Neural crest cell (in vitro differentiated cells): ENCODE data around the gene PGAM1. TPM values are rescaled to one million over a fixed set of nuclear protein-coding genes. Genes with fewer than 3 reads are reported as not detected.

Experiments used
- DNase-seq: peaks from one replicate; pipeline ENCODE4 v3.0.0; 2021; ENCODE audit warnings: low read depth, mixed read lengths, low spot score
- H3K27ac Mint-ChIP-seq: one replicate; pipeline ENCODE4 v1.8.0; 2021; ENCODE audit warnings: mild to moderate bottlenecking, mixed read lengths; ENCODE audit not compliant: unreplicated experiment
- H3K27me3 Mint-ChIP-seq: 2 replicates; pipeline ENCODE4 v1.8.0; 2021; ENCODE audit warnings: low read depth, mild to moderate bottlenecking, mixed read lengths
- H3K36me3 Mint-ChIP-seq: 2 replicates; pipeline ENCODE4 v1.8.0; 2021; ENCODE audit warnings: low read depth, mild to moderate bottlenecking, mixed read lengths
- H3K4me1 Mint-ChIP-seq: 2 replicates; pipeline ENCODE4 v1.8.0; 2021; ENCODE audit warnings: mixed read lengths
- H3K4me3 Mint-ChIP-seq: one replicate; pipeline ENCODE4 v1.8.0; 2021; ENCODE audit warnings: mild to moderate bottlenecking, mixed read lengths
- H3K9me3 Mint-ChIP-seq: 2 replicates; pipeline ENCODE4 v1.8.0; 2021; ENCODE audit warnings: mixed read lengths
- CTCF ChIP-seq: fragments of 200-600 bp; sonication (generic); conservative IDR thresholded peaks from 2 replicates; pipeline ENCODE4 v1.5.0; 2021; ENCODE audit warnings: antibody characterized with exemption, mild to moderate bottlenecking
- long read RNA-seq: library from polyadenylated mRNA; unstranded; transcript quantifications from one replicate; pipeline ENCODE4 v2.0.0, GENCODE V29; 2020
- total RNA-seq: library from RNA; stranded (reverse); gene quantifications from 2 replicates; pipeline ENCODE4 v1.2.1, GENCODE V29; 2021

The PGAM1 gene
- 313 and 337 TPM in 2 replicates for total RNA-seq
- long read RNA-seq, transcript PGAM1-202 (4 exons, 1,187 nt), result minor isoform, 10 of 1,884 reads
- long read RNA-seq, transcript PGAM1-201 (4 exons, 1,830 nt), result major isoform, 1,816 of 1,884 reads
- long read RNA-seq, partial matches to known transcripts, result 51 of 1,884 reads
- long read RNA-seq, other reads (novel, unspliced or antisense), result 7 of 1,884 reads

DNA sequence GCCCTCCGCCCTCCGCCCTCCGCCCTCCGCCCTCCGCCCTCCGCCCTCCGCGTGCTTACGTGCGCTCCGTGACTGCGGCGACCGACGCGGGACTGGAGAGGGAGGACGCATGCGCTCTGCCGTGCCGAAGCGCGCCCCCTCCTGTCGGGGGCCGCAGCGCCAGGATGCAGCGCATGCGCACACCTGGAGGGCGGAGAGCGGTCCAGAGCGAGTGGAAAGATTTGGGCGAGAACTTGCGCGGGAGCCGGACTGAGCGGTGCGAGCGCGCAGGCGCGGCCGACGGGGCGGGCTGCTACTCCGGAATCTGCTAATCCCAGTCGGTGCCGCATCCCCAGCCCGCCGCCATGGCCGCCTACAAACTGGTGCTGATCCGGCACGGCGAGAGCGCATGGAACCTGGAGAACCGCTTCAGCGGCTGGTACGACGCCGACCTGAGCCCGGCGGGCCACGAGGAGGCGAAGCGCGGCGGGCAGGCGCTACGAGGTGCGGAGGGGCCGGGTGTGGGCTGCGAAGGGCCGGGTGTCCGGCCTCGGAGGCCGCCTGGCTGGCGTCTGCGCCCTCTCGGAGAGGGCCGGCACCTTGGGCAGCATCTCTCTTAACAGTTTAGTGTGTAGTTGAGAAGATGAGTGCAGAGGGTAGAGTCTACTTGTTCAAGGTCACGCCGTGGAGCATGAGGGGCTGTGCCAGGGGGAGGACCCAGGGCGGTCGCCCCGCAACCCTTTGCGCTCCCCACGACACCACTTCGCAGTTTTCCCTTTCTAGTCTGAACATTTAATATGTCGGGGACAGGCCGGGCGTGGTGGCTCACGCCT is at the start of gene PGAM1:
Gene PGAM1 (plus strand): TSS at position 228 of the 812 bp plus-strand sequence. CDS start 117 bp downstream, at position 345.
- no peaks in the 10 kb centered on the region for H3K27me3 Mint-ChIP-seq
- peak; percentile 91 for DNase-seq
- H3K4me1 Mint-ChIP-seq, result peaks cover 30% of the 10 kb centered on the region
- H3K9me3 Mint-ChIP-seq, result no peaks in the 10 kb centered on the region
- peaks cover 11% of the 10 kb centered on the region for H3K36me3 Mint-ChIP-seq
- H3K27ac Mint-ChIP-seq, result peak within 1 kb of the TSS; percentile 94
- peak within 1 kb of the TSS; percentile 95 for H3K4me3 Mint-ChIP-seq
- peak; percentile 63 for TF ChIP-seq CTCF

DNA sequence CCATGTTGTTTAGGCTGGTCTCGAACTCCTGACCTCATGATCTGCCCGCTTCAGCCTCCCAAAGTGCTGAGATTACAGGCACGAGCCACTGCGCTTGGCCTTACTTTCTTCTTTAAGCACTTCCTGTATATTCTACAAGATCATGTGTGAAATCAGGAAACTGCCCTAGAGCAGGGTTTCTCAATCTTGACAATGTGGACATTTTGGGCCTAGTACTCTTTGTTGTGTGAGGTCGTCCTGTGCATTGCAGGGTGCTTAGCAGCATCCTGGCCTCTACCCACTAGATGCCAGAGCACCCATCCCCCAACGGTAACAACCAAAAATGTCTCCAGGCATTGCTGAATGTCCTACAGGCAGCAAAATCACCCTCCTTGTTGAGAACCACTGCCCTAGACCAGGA is 49.6 kb upstream of the PGAM1 start:
- H3K9me3 Mint-ChIP-seq, result no peaks in the 10 kb centered on the region
- no peak for DNase-seq
- no peak for TF ChIP-seq CTCF
- peak overlapping the region; percentile 62 for H3K27ac Mint-ChIP-seq
- no peaks in the 10 kb centered on the region for H3K27me3 Mint-ChIP-seq
- no peak overlapping the region for H3K4me3 Mint-ChIP-seq
- H3K36me3 Mint-ChIP-seq, result no peaks in the 10 kb centered on the region
- H3K4me1 Mint-ChIP-seq, result no peaks in the 10 kb centered on the region

GRCh38 chr10:97378933-97379921 is 46.8 kb upstream of the PGAM1 start:
- Mint-ChIP-seq H3K4me3 (no peak overlapping the region), H3K27me3 (no peaks in the 10 kb centered on the region), H3K36me3 (no peaks in the 10 kb centered on the region), H3K9me3 (no peaks in the 10 kb centered on the region), H3K4me1 (no peaks in the 10 kb centered on the region), H3K27ac (no peak overlapping the region)
- DNase-seq, result no peak
- TF ChIP-seq CTCF, result no peak

GRCh38 chr10:97380516-97380915 is 45.5 kb upstream of the PGAM1 start:
- no peaks in the 10 kb centered on the region for H3K4me1 Mint-ChIP-seq
- no peak overlapping the region for H3K4me3 Mint-ChIP-seq
- H3K36me3 Mint-ChIP-seq, result no peaks in the 10 kb centered on the region
- no peaks in the 10 kb centered on the region for H3K27me3 Mint-ChIP-seq
- no peak for TF ChIP-seq CTCF
- DNase-seq, result no peak
- H3K27ac Mint-ChIP-seq, result no peak overlapping the region
- H3K9me3 Mint-ChIP-seq, result no peaks in the 10 kb centered on the region

DNA sequence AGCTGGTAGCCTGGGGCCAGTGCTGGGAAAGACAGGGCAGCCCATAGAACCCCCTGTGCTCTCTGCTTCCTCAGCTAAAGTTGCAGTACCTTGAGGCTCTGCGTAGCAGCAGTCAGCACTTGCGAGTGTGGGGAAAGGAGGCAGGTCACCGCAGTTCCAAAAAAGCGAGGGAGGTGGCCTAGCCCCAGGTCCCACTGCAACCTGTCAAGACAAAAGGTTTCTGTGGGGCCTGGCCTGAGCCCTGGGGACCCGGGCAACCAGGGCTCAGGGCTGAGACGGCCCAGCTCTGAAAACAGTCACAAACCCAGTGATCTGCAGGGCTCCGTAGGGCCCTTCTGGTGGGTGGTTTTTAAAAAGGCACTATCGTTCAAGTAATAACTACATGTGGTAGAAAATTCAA is 44.4 kb upstream of the PGAM1 start:
- no peak overlapping the region for H3K27ac Mint-ChIP-seq
- no peak for TF ChIP-seq CTCF
- H3K4me1 Mint-ChIP-seq, result no peaks in the 10 kb centered on the region
- DNase-seq, result no peak
- H3K9me3 Mint-ChIP-seq, result no peaks in the 10 kb centered on the region
- no peaks in the 10 kb centered on the region for H3K36me3 Mint-ChIP-seq
- H3K27me3 Mint-ChIP-seq, result no peaks in the 10 kb centered on the region
- no peak overlapping the region for H3K4me3 Mint-ChIP-seq
